ENCODE results near the gene EPHA4. TPM values are rescaled to one million over a fixed set of nuclear protein-coding genes. Genes with fewer than 3 reads are reported as not detected.
"Not testable (repeated sequence)": the region's sequence is repeated elsewhere in the genome, so short reads cannot be mapped to it uniquely, and the experiment has no call there.

EPHA4 gene
- total RNA-seq, 2 donors from 2014 or later: 20.8 to 39.2 TPM

- no peak for DNase-seq (ENCODE audit: low spot score)
- intact Hi-C loops (cut with DNase I): no loop called here
Measured at GRCh38 chr2:221517146-221517695, 54.9 kb downstream of the EPHA4 start.

GRCh38 chr2:221515864-221516263 is 56.2 kb downstream of the EPHA4 start:
- intact Hi-C loops (cut with DNase I): no loop called here
- no peak for DNase-seq (ENCODE audit: low spot score)

- intact Hi-C loops (cut with DNase I): no loop called here
- no peak for DNase-seq (ENCODE audit: low spot score)
Measured at GRCh38 chr2:221514305-221515040, 57.6 kb downstream of the EPHA4 start.

GRCh38 chr2:221513232-221513631 is 58.9 kb downstream of the EPHA4 start:
- intact Hi-C loops (cut with DNase I): no loop called here
- DNase-seq (ENCODE audit: low spot score): no peak

GRCh38 chr2:221511325-221511724 is 60.8 kb downstream of the EPHA4 start:
- intact Hi-C loops (cut with DNase I): not testable (repeated sequence)

GRCh38 chr2:221506469-221506868 is 65.6 kb downstream of the EPHA4 start:
- intact Hi-C loops (cut with DNase I): no loop called here

More at GRCh38 chr2:221511325-221511724, 60.8 kb downstream of the EPHA4 start:
- not testable (repeated sequence) for DNase-seq (ENCODE audit: low spot score)

GRCh38 chr2:221505605-221506004 is 66.5 kb downstream of the EPHA4 start:
- intact Hi-C loops (cut with DNase I): no loop called here
- no peak for DNase-seq (ENCODE audit: low spot score)

More at GRCh38 chr2:221506469-221506868, 65.6 kb downstream of the EPHA4 start:
- no peak for DNase-seq (ENCODE audit: low spot score)

- no peak for DNase-seq (ENCODE audit: low spot score)
- intact Hi-C loops (cut with DNase I): no loop called here
Measured at GRCh38 chr2:221504905-221505304, 67.2 kb downstream of the EPHA4 start.

- DNase-seq (ENCODE audit: low spot score): no peak
- intact Hi-C loops (cut with DNase I): no loop called here
Measured at GRCh38 chr2:221503965-221504364, 68.1 kb downstream of the EPHA4 start.

- intact Hi-C loops (cut with DNase I): no loop called here
- no peak for DNase-seq (ENCODE audit: low spot score)
Measured at GRCh38 chr2:221502270-221503010, 69.7 kb downstream of the EPHA4 start.

- no peak for DNase-seq (ENCODE audit: low spot score)
Measured at GRCh38 chr2:221501883-221502269, 70.2 kb downstream of the EPHA4 start.

GRCh38 chr2:221501210-221501882 is 70.8 kb downstream of the EPHA4 start:
- intact Hi-C loops (cut with DNase I): no loop called here

More at GRCh38 chr2:221501883-221502269, 70.2 kb downstream of the EPHA4 start:
- intact Hi-C loops (cut with DNase I): no loop called here

GRCh38 chr2:221500501-221501209 is 71.4 kb downstream of the EPHA4 start:
- intact Hi-C loops (cut with DNase I): no loop called here
- no peak for DNase-seq (ENCODE audit: low spot score)

More at GRCh38 chr2:221501210-221501882, 70.8 kb downstream of the EPHA4 start:
- DNase-seq (ENCODE audit: low spot score): no peak

- no peak for DNase-seq (ENCODE audit: low spot score)
- intact Hi-C loops (cut with DNase I): no loop called here
Measured at GRCh38 chr2:221495731-221496130, 76.4 kb downstream of the EPHA4 start.

- DNase-seq (ENCODE audit: low spot score): no peak
- intact Hi-C loops (cut with DNase I): no loop called here
Measured at GRCh38 chr2:221494556-221494955, 77.5 kb downstream of the EPHA4 start.

GRCh38 chr2:221493391-221493790 is 78.7 kb downstream of the EPHA4 start:
- no peak for DNase-seq (ENCODE audit: low spot score)
- intact Hi-C loops (cut with DNase I): no loop called here

- no peak for DNase-seq (ENCODE audit: low spot score)
- intact Hi-C loops (cut with DNase I): no loop called here
Measured at GRCh38 chr2:221492636-221493035, 79.5 kb downstream of the EPHA4 start.

GRCh38 chr2:221490506-221491060 is 81.5 kb downstream of the EPHA4 start:
- no peak for DNase-seq (ENCODE audit: low spot score)
- intact Hi-C loops (cut with DNase I): no loop called here

Measured in posterior vena cava (tissue), 2 donors.